ENCODE measurements around the gene GGA1. TPM values are rescaled to one million over a fixed set of nuclear protein-coding genes. Genes with fewer than 3 reads are reported as not detected.

Gene GGA1
- total and polyA plus RNA-seq, 3 experiments from 2014 or later = 34.9 to 74.3 (median 69.1) TPM

GRCh38 chr22:37639771-37640590, 31.3 kb downstream of the GGA1 start:
- Mint-ChIP-seq H3K4me3 (peak overlapping the region; percentile 85 to 99 (median 97)), H3K27me3 (no peaks in the 10 kb centered on the region), H3K9me3 (no peaks in the 10 kb centered on the region), H3K4me1 (peaks cover 52 to 87% (median 57%) of the 10 kb centered on the region in 3 donors), H3K36me3 (peaks cover 0 to 44% (median 6%) of the 10 kb centered on the region in 3 donors), H3K27ac (peak overlapping the region; percentile 83 to 97 (median 93))
- Histone ChIP-seq H3K9me3 (ENCODE audit: low read length) (no peaks in the 10 kb centered on the region), H3K36me3 (ENCODE audit: insufficient read depth, low read length) (peaks cover 31% of the 10 kb centered on the region), H3K27ac (ENCODE audit: low read depth, low read length) (peak overlapping the region; percentile 72), H3K4me1 (ENCODE audit: insufficient read depth, low read length) (peaks cover 69% of the 10 kb centered on the region), H3K27me3 (ENCODE audit: insufficient read depth, low read length, poor library complexity, severe bottlenecking) (no peaks in the 10 kb centered on the region), H3K4me3 (ENCODE audit: low read length) (peak overlapping the region; percentile 94)
- POLR2A ChIA-PET = interaction anchor here (0.8 to 4.2 kb wide), 4 partner anchors 11 to 46 kb away, joined by 3 to 25 read pairs (median 5); partner anchors contain the start of gene NOL12
- DNase-seq = peak in 1 of 5 donors; percentile 32
- CTCF ChIA-PET = interaction anchor here (1.5 to 16.3 kb wide), 6 partner anchors 10 to 42 kb away, joined by 5 to 375 read pairs (median 145); partner anchors contain the start of genes GGA1, LGALS1, NOL12 and PDXP

DNA sequence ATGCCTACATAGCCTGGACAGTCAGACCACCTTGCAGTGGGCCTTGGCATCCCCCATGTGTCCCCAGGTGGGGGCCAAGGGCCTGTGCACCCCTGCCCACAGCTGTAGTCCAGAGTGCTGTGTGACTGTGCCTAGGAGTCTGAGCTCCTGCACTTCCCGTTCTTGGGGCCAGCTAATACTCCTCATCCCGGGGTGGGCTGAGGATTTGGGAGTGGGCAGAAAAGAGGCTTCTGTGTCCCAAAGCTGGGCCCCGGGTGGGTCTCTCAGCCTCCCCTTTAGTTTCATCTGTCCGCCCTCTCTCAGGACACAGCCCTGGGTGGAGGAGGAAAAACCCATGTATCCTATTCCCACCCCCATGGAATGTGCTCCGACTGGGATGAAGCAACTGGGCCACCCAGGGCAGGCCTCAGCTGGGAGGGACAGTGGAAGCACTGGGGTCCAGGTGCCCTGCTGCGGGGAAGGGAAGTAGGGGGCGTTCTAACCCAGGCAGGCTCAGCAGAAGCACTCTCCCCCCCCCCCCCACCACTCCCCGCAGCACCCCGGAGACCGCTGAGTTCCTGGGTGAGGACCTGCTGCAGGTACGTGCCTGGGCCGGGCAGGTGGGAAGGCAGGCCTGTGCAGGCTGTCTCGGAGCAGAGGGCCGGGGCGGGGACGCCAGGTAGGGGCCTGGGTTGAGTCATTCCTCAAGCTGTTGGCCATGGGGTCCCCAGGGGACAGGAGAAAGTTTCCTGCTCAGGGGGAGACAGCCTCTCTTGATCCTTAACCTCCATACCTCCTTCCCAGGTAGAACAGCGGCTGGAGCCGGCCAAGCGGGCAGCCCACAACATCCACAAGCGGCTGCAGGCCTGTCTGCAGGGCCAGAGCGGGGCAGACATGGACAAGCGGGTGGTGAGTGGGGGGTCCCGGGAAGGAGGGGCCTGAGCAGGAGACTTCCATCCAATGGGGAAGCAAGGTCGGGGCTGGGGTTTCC, 32.2 kb downstream of the GGA1 start:
- POLR2A ChIA-PET = interaction anchor here (0.7 to 4.2 kb wide), 8 partner anchors 8 to 167 kb away, joined by 3 to 25 read pairs (median 6); partner anchors contain the start of genes GCAT, GGA1 and PDXP

GRCh38 chr22:37641561-37641949, 32.9 kb downstream of the GGA1 start:
- H3K36me3 Mint-ChIP-seq = peaks cover 0 to 59% (median 6%) of the 10 kb centered on the region in 3 donors
- Histone ChIP-seq H3K27ac (ENCODE audit: low read depth, low read length) (no peak overlapping the region), H3K4me1 (ENCODE audit: insufficient read depth, low read length) (peaks cover 54% of the 10 kb centered on the region), H3K4me3 (ENCODE audit: low read length) (peak overlapping the region; percentile 94), H3K36me3 (ENCODE audit: insufficient read depth, low read length) (peaks cover 43% of the 10 kb centered on the region), H3K9me3 (ENCODE audit: low read length) (no peaks in the 10 kb centered on the region), H3K27me3 (ENCODE audit: insufficient read depth, low read length, poor library complexity, severe bottlenecking) (no peaks in the 10 kb centered on the region)
- no peak for DNase-seq
- no peaks in the 10 kb centered on the region for H3K27me3 Mint-ChIP-seq
- H3K4me1 Mint-ChIP-seq = peaks cover 43 to 77% (median 50%) of the 10 kb centered on the region in 3 donors
- CTCF ChIA-PET = interaction anchor here (1.3 to 16.3 kb wide), 9 partner anchors 12 to 221 kb away, joined by 3 to 375 read pairs (median 28); partner anchors contain the start of genes GGA1, LGALS1, NOL12 and PDXP
- H3K27ac Mint-ChIP-seq = peak overlapping the region in 6 of 8 donors; percentile 47 to 88 (median 80)
- peak overlapping the region; percentile 85 to 99 (median 97) for H3K4me3 Mint-ChIP-seq
- POLR2A ChIA-PET = interaction anchor here (1.9 to 2.9 kb wide), 5 partner anchors 8 to 36 kb away, joined by 5 to 18 read pairs (median 8); partner anchors contain the start of genes GGA1, LGALS1 and PDXP
- H3K9me3 Mint-ChIP-seq = no peaks in the 10 kb centered on the region

More for the DNA sequence above, 32.2 kb downstream of the GGA1 start:
- H3K9me3 Mint-ChIP-seq = no peaks in the 10 kb centered on the region
- H3K4me1 ChIP-seq (ENCODE audit: insufficient read depth, low read length) = peaks cover 61% of the 10 kb centered on the region
- H3K27ac Mint-ChIP-seq = peak overlapping the region; percentile 83 to 96 (median 90)
- H3K27me3 ChIP-seq (ENCODE audit: insufficient read depth, low read length, poor library complexity, severe bottlenecking) = no peaks in the 10 kb centered on the region
- CTCF ChIA-PET = interaction anchor here (1.4 to 16.3 kb wide), 7 partner anchors 11 to 41 kb away, joined by 5 to 375 read pairs (median 54); partner anchors contain the start of genes GGA1, LGALS1, NOL12 and PDXP
- H3K4me3 Mint-ChIP-seq = peak overlapping the region; percentile 85 to 99 (median 97)
- H3K9me3 ChIP-seq (ENCODE audit: low read length) = no peaks in the 10 kb centered on the region
- no peaks in the 10 kb centered on the region for H3K27me3 Mint-ChIP-seq
- DNase-seq = peak in 1 of 5 donors; percentile 37
- H3K36me3 ChIP-seq (ENCODE audit: insufficient read depth, low read length) = peaks cover 40% of the 10 kb centered on the region
- H3K36me3 Mint-ChIP-seq = peaks cover 0 to 53% (median 6%) of the 10 kb centered on the region in 3 donors
- H3K27ac ChIP-seq (ENCODE audit: low read depth, low read length) = peak overlapping the region; percentile 72
- H3K4me1 Mint-ChIP-seq = peaks cover 49 to 83% (median 55%) of the 10 kb centered on the region in 3 donors
- peak overlapping the region; percentile 94 for H3K4me3 ChIP-seq (ENCODE audit: low read length)

GRCh38 chr22:37643225-37643847, 34.7 kb downstream of the GGA1 start:
- ChIA-PET CTCF (interaction anchor here (0.8 to 16.3 kb wide), 20 partner anchors 13 to 219 kb away, joined by 3 to 375 read pairs (median 7); partner anchors contain the start of genes ANKRD54, GGA1, LGALS1 and MFNG), POLR2A (interaction anchor here (0.6 to 2.9 kb wide), 15 partner anchors 10 to 175 kb away, joined by 3 to 18 read pairs (median 7); partner anchors contain the start of genes GGA1, LGALS1 and PDXP)
- peak overlapping the region; percentile 14 for H3K4me3 ChIP-seq (ENCODE audit: low read length)
- Mint-ChIP-seq H3K27ac (peak overlapping the region; percentile 62 to 88 (median 84)), H3K9me3 (no peaks in the 10 kb centered on the region), H3K4me3 (peak overlapping the region; percentile 37 to 85 (median 68)), H3K36me3 (peaks cover 0 to 74% (median 6%) of the 10 kb centered on the region in 3 donors), H3K4me1 (peaks cover 27 to 59% (median 33%) of the 10 kb centered on the region in 3 donors), H3K27me3 (no peaks in the 10 kb centered on the region)
- DNase-seq = peak; percentile 68 to 87 (median 82)
- H3K4me1 ChIP-seq (ENCODE audit: insufficient read depth, low read length) = peaks cover 37% of the 10 kb centered on the region
- H3K27me3 ChIP-seq (ENCODE audit: insufficient read depth, low read length, poor library complexity, severe bottlenecking) = no peaks in the 10 kb centered on the region
- H3K9me3 ChIP-seq (ENCODE audit: low read length) = no peaks in the 10 kb centered on the region
- peaks cover 58% of the 10 kb centered on the region for H3K36me3 ChIP-seq (ENCODE audit: insufficient read depth, low read length)
- H3K27ac ChIP-seq (ENCODE audit: low read depth, low read length) = no peak overlapping the region

GRCh38 chr22:37647317-37647716, 38.7 kb downstream of the GGA1 start:
- H3K27ac ChIP-seq (ENCODE audit: low read depth, low read length) = no peak overlapping the region
- Mint-ChIP-seq H3K9me3 (no peaks in the 10 kb centered on the region), H3K36me3 (peaks cover 0 to 87% (median 8%) of the 10 kb centered on the region in 3 donors), H3K4me3 (no peak overlapping the region), H3K27ac (peak overlapping the region in 1 of 8 donors; percentile 65), H3K27me3 (no peaks in the 10 kb centered on the region), H3K4me1 (peaks cover 10 to 36% (median 21%) of the 10 kb centered on the region in 3 donors)
- DNase-seq = no peak
- H3K27me3 ChIP-seq (ENCODE audit: insufficient read depth, low read length, poor library complexity, severe bottlenecking) = no peaks in the 10 kb centered on the region
- H3K4me1 ChIP-seq (ENCODE audit: insufficient read depth, low read length) = peaks cover 16% of the 10 kb centered on the region
- no peaks in the 10 kb centered on the region for H3K9me3 ChIP-seq (ENCODE audit: low read length)
- H3K36me3 ChIP-seq (ENCODE audit: insufficient read depth, low read length) = peaks cover 87% of the 10 kb centered on the region
- CTCF ChIA-PET = interaction anchor here (0.8 to 1.9 kb wide), 2 partner anchors 11 to 34 kb away, joined by 3 to 8 read pairs; no protein-coding TSS in a partner anchor
- H3K4me3 ChIP-seq (ENCODE audit: low read length) = no peak overlapping the region
- POLR2A ChIA-PET = no interaction called here

DNA sequence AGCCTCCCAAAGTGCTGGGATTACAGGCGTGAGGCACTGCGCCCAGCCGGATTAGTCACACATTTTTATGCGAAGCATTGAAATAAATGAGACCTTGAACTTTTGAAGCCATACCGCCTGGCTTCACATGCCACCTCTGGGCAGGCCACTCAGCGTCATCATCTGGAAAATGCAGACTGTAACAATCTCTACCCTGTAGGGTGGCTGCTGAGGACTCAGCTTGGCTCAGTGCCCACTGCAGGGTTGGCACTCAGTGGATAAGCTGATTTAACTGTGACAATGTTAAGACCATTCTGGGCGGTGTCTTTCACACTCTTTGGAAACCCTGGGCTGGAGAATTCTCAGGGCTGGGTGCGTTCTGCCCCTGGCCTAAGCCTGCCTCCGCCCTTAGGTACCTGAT, 39.3 kb downstream of the GGA1 start:
- CTCF ChIA-PET = interaction anchor here (0.8 to 1.9 kb wide), 2 partner anchors 11 to 34 kb away, joined by 3 to 8 read pairs; no protein-coding TSS in a partner anchor
- H3K9me3 Mint-ChIP-seq = no peaks in the 10 kb centered on the region

More for the DNA sequence above, 39.3 kb downstream of the GGA1 start:
- no peak overlapping the region for H3K4me3 Mint-ChIP-seq
- Histone ChIP-seq H3K4me3 (ENCODE audit: low read length) (no peak overlapping the region), H3K27me3 (ENCODE audit: insufficient read depth, low read length, poor library complexity, severe bottlenecking) (no peaks in the 10 kb centered on the region), H3K4me1 (ENCODE audit: insufficient read depth, low read length) (peaks cover 10% of the 10 kb centered on the region), H3K9me3 (ENCODE audit: low read length) (no peaks in the 10 kb centered on the region), H3K27ac (ENCODE audit: low read depth, low read length) (no peak overlapping the region), H3K36me3 (ENCODE audit: insufficient read depth, low read length) (peaks cover 83% of the 10 kb centered on the region)
- H3K36me3 Mint-ChIP-seq = peaks cover 0 to 86% (median 8%) of the 10 kb centered on the region in 3 donors
- POLR2A ChIA-PET = interaction anchor here (1.0 kb wide), 1 partner anchor 10 kb away, joined by 6 read pairs; the partner anchor contains the start of gene PDXP
- DNase-seq = no peak
- no peaks in the 10 kb centered on the region for H3K27me3 Mint-ChIP-seq
- peak overlapping the region in 2 of 8 donors; percentile 26 to 65 for H3K27ac Mint-ChIP-seq
- H3K4me1 Mint-ChIP-seq = peaks cover 10 to 30% (median 18%) of the 10 kb centered on the region in 3 donors
